HuH-7.5 (cell line): ENCODE measurements around the gene NR2F2.
A peak's percentile ranks its signal among the peaks of the same experiment; 100 is the strongest.

Experiments
- DNase-seq: peaks from one replicate; pipeline ENCODE4 v3.0.0; 2011; ENCODE audit warnings: low spot score

Gene NR2F2

GRCh38 chr15:96320107-96320506 is 10.4 kb upstream of the NR2F2 start:
- DNase-seq: no peak

- DNase-seq: no peak
These were observed 9.5 kb upstream of the NR2F2 start for GRCh38 chr15:96320703-96321638.

- DNase-seq: peak; percentile 69
These were observed 8.6 kb upstream of the NR2F2 start for GRCh38 chr15:96321639-96322535.

GRCh38 chr15:96322536-96323318 is 7.8 kb upstream of the NR2F2 start:
- no peak for DNase-seq

- DNase-seq: no peak
These were observed 7.0 kb upstream of the NR2F2 start for GRCh38 chr15:96323319-96324145.

GRCh38 chr15:96324192-96324895 is 6.2 kb upstream of the NR2F2 start:
- DNase-seq: peak; percentile 26

- no peak for DNase-seq
These were observed 5.5 kb upstream of the NR2F2 start for GRCh38 chr15:96324940-96325540.

GRCh38 chr15:96325541-96326327 is 4.8 kb upstream of the NR2F2 start:
- DNase-seq: peak; percentile 20

- peak; percentile 81 for DNase-seq
These were observed 4.0 kb upstream of the NR2F2 start for GRCh38 chr15:96326328-96327154.

- peak; percentile 87 for DNase-seq
These were observed 3.3 kb upstream of the NR2F2 start for GRCh38 chr15:96327155-96327741.

GRCh38 chr15:96328181-96328876 is 2.2 kb upstream of the NR2F2 start:
- DNase-seq: no peak

- DNase-seq: no peak
These were observed 1.7 kb upstream of the NR2F2 start for GRCh38 chr15:96328877-96329195.

- DNase-seq: peak; percentile 20
These were observed 1.0 kb upstream of the NR2F2 start for GRCh38 chr15:96329403-96329981.

GRCh38 chr15:96330064-96330449 is 443 bp upstream of the NR2F2 start:
- no peak for DNase-seq

GRCh38 chr15:96331144-96331944 is 844 bp downstream of the NR2F2 start:
- DNase-seq: peak; percentile 61

- DNase-seq: peak; percentile 68
These were observed 1.6 kb downstream of the NR2F2 start for GRCh38 chr15:96331945-96332636.
